Measurements from ENCODE around the gene NEO1.

DNA sequence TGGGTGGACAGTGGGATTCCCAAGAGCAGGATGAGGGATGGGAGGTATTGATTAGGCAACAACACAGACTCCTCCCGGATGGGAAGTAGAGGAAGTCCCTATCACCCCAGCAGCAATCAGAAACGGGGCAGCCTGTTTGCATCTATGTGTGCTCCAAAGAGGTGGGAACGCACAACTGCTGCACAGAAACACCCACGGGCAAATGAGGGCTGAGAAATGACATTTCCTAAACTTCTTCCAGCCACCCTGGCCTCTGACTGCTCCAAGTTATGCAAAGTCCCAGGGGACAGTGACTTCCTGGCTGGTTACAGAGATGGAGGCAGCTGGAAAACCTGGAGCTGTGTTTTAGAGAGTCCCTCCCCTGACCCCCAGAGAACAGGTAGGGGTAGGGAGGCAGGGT lies 273.9 kb downstream of the NEO1 start:
- TF ChIP-seq, protein P1, sequence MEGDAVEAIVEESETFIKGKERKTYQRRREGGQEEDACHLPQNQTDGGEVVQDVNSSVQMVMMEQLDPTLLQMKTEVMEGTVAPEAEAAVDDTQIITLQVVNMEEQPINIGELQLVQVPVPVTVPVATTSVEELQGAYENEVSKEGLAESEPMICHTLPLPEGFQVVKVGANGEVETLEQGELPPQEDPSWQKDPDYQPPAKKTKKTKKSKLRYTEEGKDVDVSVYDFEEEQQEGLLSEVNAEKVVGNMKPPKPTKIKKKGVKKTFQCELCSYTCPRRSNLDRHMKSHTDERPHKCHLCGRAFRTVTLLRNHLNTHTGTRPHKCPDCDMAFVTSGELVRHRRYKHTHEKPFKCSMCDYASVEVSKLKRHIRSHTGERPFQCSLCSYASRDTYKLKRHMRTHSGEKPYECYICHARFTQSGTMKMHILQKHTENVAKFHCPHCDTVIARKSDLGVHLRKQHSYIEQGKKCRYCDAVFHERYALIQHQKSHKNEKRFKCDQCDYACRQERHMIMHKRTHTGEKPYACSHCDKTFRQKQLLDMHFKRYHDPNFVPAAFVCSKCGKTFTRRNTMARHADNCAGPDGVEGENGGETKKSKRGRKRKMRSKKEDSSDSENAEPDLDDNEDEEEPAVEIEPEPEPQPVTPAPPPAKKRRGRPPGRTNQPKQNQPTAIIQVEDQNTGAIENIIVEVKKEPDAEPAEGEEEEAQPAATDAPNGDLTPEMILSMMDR (IDR thresholded peaks at IDR 0.05): no peak
- TF ChIP-seq EP300 (IDR thresholded peaks at IDR 0.05; ENCODE audit: borderline replicate concordance in 1 of 2, low read depth in 1 of 2, low read length in 1 of 2) (no peak), TCF12 (IDR thresholded peaks at IDR 0.05) (no peak), NFIC (IDR thresholded peaks at IDR 0.05; ENCODE audit: borderline replicate concordance) (no peak), EZH2phosphoT487 (IDR thresholded peaks at IDR 0.05; ENCODE audit: borderline replicate concordance, low read depth) (no peak), RFX5 (IDR thresholded peaks at IDR 0.05; ENCODE audit: low read length) (no peak), MXI1 (IDR thresholded peaks at IDR 0.05; ENCODE audit: low read depth, low read length) (no peak), FOXJ3 (CRISPR knock-in tag; IDR thresholded peaks at IDR 0.05) (no peak), SMC3 (IDR thresholded peaks at IDR 0.05; ENCODE audit: low read depth, low read length) (no peak), FOXM1 (IDR thresholded peaks at IDR 0.05; ENCODE audit: low read depth) (no peak), RAD21 (IDR thresholded peaks at IDR 0.05; ENCODE audit: low read length) (no peak), POLR2AphosphoS5 (IDR thresholded peaks at IDR 0.05; ENCODE audit: low read depth, low read length) (no peak)
- TF ChIP-seq, protein P2, sequence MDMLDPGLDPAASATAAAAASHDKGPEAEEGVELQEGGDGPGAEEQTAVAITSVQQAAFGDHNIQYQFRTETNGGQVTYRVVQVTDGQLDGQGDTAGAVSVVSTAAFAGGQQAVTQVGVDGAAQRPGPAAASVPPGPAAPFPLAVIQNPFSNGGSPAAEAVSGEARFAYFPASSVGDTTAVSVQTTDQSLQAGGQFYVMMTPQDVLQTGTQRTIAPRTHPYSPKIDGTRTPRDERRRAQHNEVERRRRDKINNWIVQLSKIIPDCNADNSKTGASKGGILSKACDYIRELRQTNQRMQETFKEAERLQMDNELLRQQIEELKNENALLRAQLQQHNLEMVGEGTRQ (IDR thresholded peaks at IDR 0.05; ENCODE audit: borderline replicate concordance, low read depth, low read length): no peak
